HG02798 (cell line): ENCODE results near the gene SYDE1.

Experiments used
- ATAC-seq: cut with Tn5 transposase; IDR thresholded peaks from one replicate; pipeline ENCODE4 v1.9.1; 2021; ENCODE audit warnings: mild to moderate bottlenecking; ENCODE audit not compliant: unreplicated experiment, poor library complexity

Gene SYDE1

GRCh38 chr19:15123900-15124299, 16.7 kb downstream of the SYDE1 start:
- ATAC-seq = no peak

- no peak for ATAC-seq
Observed at GRCh38 chr19:15124572-15125231, 17.5 kb downstream of the SYDE1 start.

- peak; percentile 94 for ATAC-seq
Observed at GRCh38 chr19:15125232-15126067, 18.2 kb downstream of the SYDE1 start.

GRCh38 chr19:15126131-15126910, 19.1 kb downstream of the SYDE1 start:
- ATAC-seq = no peak

GRCh38 chr19:15128162-15128770, 21.1 kb downstream of the SYDE1 start:
- ATAC-seq = no peak

GRCh38 chr19:15129856-15130585, 22.8 kb downstream of the SYDE1 start:
- ATAC-seq = no peak

- no peak for ATAC-seq
Observed at GRCh38 chr19:15136234-15136954, 29.2 kb downstream of the SYDE1 start.

GRCh38 chr19:15137777-15138176, 30.6 kb downstream of the SYDE1 start:
- ATAC-seq = no peak

- ATAC-seq = no peak
Observed at GRCh38 chr19:15138427-15138826, 31.2 kb downstream of the SYDE1 start.

- no peak for ATAC-seq
Observed at GRCh38 chr19:15141143-15141542, 33.9 kb downstream of the SYDE1 start.

- ATAC-seq = no peak
Observed at GRCh38 chr19:15142313-15142712, 35.1 kb downstream of the SYDE1 start.

GRCh38 chr19:15144046-15144646, 36.9 kb downstream of the SYDE1 start:
- no peak for ATAC-seq

- no peak for ATAC-seq
Observed at GRCh38 chr19:15147090-15147489, 39.9 kb downstream of the SYDE1 start.

- ATAC-seq = no peak
Observed at GRCh38 chr19:15149737-15150136, 42.5 kb downstream of the SYDE1 start.

GRCh38 chr19:15154002-15154612, 46.9 kb downstream of the SYDE1 start:
- no peak for ATAC-seq

- ATAC-seq = no peak
Observed at GRCh38 chr19:15155296-15155695, 48.1 kb downstream of the SYDE1 start.

- no peak for ATAC-seq
Observed at GRCh38 chr19:15156391-15156790, 49.2 kb downstream of the SYDE1 start.

- ATAC-seq = no peak
Observed at GRCh38 chr19:15159251-15159650, 52.0 kb downstream of the SYDE1 start.
